ENCODE data around the gene EID3.
A peak's percentile ranks its signal among the peaks of the same experiment; 100 is the strongest.

DNA sequence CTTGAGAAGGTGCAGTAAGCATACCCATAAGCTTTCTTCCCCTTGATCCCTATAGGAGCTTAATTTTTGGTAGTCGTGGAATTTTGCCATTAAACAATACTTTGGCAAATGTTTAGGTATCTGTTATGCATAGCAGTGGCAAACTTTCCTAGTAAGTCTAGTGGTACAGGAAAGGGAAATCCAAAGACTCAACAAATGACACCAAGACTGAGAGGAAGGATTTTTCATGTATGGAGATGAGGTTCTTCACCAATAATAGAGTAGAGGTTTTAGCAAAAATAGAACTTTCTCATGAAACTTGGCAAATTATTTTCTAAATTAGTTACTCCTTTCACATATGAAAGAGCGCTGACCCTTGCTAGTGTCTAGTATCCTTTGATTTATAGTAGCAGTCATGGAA is 2.8 kb downstream of the EID3 start:
- TF ChIP-seq CTCF (IDR thresholded peaks at IDR 0.05) (no peak), POLR2A (IDR thresholded peaks at IDR 0.05) (peak in 1 of 4 donors; percentile 12), POLR2AphosphoS5 (IDR thresholded peaks at IDR 0.05) (no peak), EP300 (IDR thresholded peaks at IDR 0.05) (no peak)
